ENCODE measurements around the gene PDCD4. TPM values are rescaled to one million over a fixed set of nuclear protein-coding genes. Genes with fewer than 3 reads are reported as not detected.
A peak's percentile ranks its signal among the peaks of the same experiment; 100 is the strongest.

PDCD4 gene
- total and polyA plus RNA-seq, 2 of the 8 experiments (the other 6 are each of a cell fraction or from before 2014, with no cell fraction given) = 3.3 to 26.8 TPM

GRCh38 chr10:110919971-110920881 lies 48.5 kb downstream of the PDCD4 start (continued):
- no peak for TF ChIP-seq CBX8 (IDR thresholded peaks at IDR 0.05; ENCODE audit: borderline replicate concordance, low read depth, low read length)
- TF ChIP-seq ASH2L (IDR thresholded peaks at IDR 0.05; ENCODE audit: low read length) = peak; percentile 98
- TF ChIP-seq KDM1A (IDR thresholded peaks at IDR 0.05; ENCODE audit: borderline replicate concordance, low read length) = peak; percentile 88; the same call in 1 of the 2 replicates
- peak; percentile 95 for TF ChIP-seq RBBP5 (IDR thresholded peaks at IDR 0.05; ENCODE audit: borderline replicate concordance, low read depth, low read length)
- TF ChIP-seq SAP30 (IDR thresholded peaks at IDR 0.05; ENCODE audit: insufficient read depth, insufficient replicate concordance, low read length) = no peak
- TF ChIP-seq KDM4A (IDR thresholded peaks at IDR 0.05; ENCODE audit: low read depth, low read length, severe bottlenecking) = peak; percentile 40
- TF ChIP-seq USF2 (IDR thresholded peaks at IDR 0.05; ENCODE audit: low read length) = no peak
- TF ChIP-seq SIN3A (conservative IDR thresholded peaks at IDR 0.05 in 1 of 2, IDR thresholded peaks at IDR 0.05 in 1 of 2; ENCODE audit: low read depth in 1 of 2, low read length in 2 of 2) = 0 out of 4 replicates have a peak, but pooled peaks have one; percentile 8 to 44
- TF ChIP-seq POU5F1 (IDR thresholded peaks at IDR 0.05; ENCODE audit: low read depth, low read length) = no peak
